Measurements from ENCODE around the gene MAP3K9.

GRCh38 chr14:70770490-70770889 is 38.8 kb downstream of the MAP3K9 start:
- TF ChIP-seq POLR2AphosphoS5 (IDR thresholded peaks at IDR 0.05), result no peak
- no peak for TF ChIP-seq CTCF (IDR thresholded peaks at IDR 0.05)
- TF ChIP-seq EP300 (IDR thresholded peaks at IDR 0.05), result no peak

All from stomach (tissue), 4 donors.